Right lobe of liver (tissue), 6 donors: ENCODE measurements around the gene GID8. TPM values are rescaled to one million over a fixed set of nuclear protein-coding genes. Genes with fewer than 3 reads are reported as not detected.

Source experiments
- ATAC-seq, 4 donors: fragments of 200-7000 bp; cut with Tn5 transposase; one replicate each; pipeline ENCODE4 v1.9.1; 2020; ENCODE audit warnings: mild to moderate bottlenecking in 4 of 4, moderate library complexity in 4 of 4
- DNase-seq, 3 donors: peaks; one replicate each; pipeline ENCODE4 v3.0.0-alpha.2; 2020
- H3K27ac ChIP-seq, 3 donors: fragments of 200-600 bp; one replicate each; pipeline ENCODE4 v1.8.0; 2022
- H3K27me3 ChIP-seq, 2 donors: fragments of 200-600 bp; one replicate each; pipeline ENCODE4 v1.8.0; 2022
- H3K36me3 ChIP-seq, 4 donors: fragments of 200-600 bp; sonication (generic) in 1 of 4; one replicate each; pipeline versions ENCODE4 v1.5.1 to v1.8.0; 2017 to 2022; ENCODE audit warnings: control low read depth in 1 of 4
- H3K4me1 ChIP-seq, 4 donors: fragments of 200-600 bp; sonication (generic) in 1 of 4; one replicate each; pipeline versions ENCODE4 v1.5.1 to v1.8.0; 2017 to 2022; ENCODE audit warnings: control low read depth in 1 of 4
- H3K4me3 ChIP-seq, 3 donors: fragments of 200-600 bp; one replicate each; pipeline ENCODE4 v1.8.0; 2022
- H3K9me3 ChIP-seq, 4 donors: fragments of 200-600 bp; sonication (generic) in 1 of 4; one replicate each; pipeline versions ENCODE4 v1.5.1 to v1.8.0; 2017 to 2022; ENCODE audit warnings: control low read depth in 1 of 4
- POLR2A ChIP-seq: fragments of 450-650 bp; IDR thresholded peaks from one replicate; pipeline ENCODE4 v1.6.1; 2017; ENCODE audit warnings: antibody characterized with exemption, mild to moderate bottlenecking
- WGBS: methylation state at CpG from one replicate; pipeline ENCODE4 v1.1.6; 2018; ENCODE audit warnings: low coverage, low lambda C conversion rate; ENCODE audit not compliant: insufficient coverage; ENCODE audit errors: missing lambda C conversion rate; 5-methylcytosine and 5-hydroxymethylcytosine counted together
- intact Hi-C, 2 donors: fragments of 100-400 bp; cut with DNase I; formaldehyde crosslinking; loops; one replicate each; pipeline versions ENCODE4 v1.11.2 to v1.14.1; 2022
- total RNA-seq, 6 experiments: library from RNA; depleted of rRNA in 2 of 6; stranded (reverse); fragments of >200 nt in 2 of 6; fragmentation: NEBNext Ultra II Directional in 3 of 6; extraction: Animal tissue kit (Norgen Biotek cat#: 25700) in 3 of 6; gene quantifications; one replicate each; pipeline versions ENCODE4 v1.1.0 to v1.2.4, GENCODE V29; 2016 to 2023
- TF ChIP-seq, protein P1 (sequence below), 4 donors: fragments of 200-600 bp in 3 of 4; fragments of 450-650 bp in 1 of 4; IDR thresholded peaks; one replicate each; pipeline versions ENCODE4 v1.5.1 to v1.8.0; 2016 to 2022; ENCODE audit warnings: antibody characterized with exemption in 4 of 4, mild to moderate bottlenecking in 2 of 4
- donor health status: DM: no; HTN: yes; CAD: no.
- donor health status: DM: no; HTN: no; CAD: no.
- donor health status: DM: no; HTN: no; CAD: no.
- donor health status: DM: no; HTN: yes; CAD: no.
- donor health status: DM: no; HTN: yes; CAD: no.

The GID8 gene
- total RNA-seq, 6 experiments from 2014 or later: 12.6 to 18.9 (median 15.1) TPM

DNA sequence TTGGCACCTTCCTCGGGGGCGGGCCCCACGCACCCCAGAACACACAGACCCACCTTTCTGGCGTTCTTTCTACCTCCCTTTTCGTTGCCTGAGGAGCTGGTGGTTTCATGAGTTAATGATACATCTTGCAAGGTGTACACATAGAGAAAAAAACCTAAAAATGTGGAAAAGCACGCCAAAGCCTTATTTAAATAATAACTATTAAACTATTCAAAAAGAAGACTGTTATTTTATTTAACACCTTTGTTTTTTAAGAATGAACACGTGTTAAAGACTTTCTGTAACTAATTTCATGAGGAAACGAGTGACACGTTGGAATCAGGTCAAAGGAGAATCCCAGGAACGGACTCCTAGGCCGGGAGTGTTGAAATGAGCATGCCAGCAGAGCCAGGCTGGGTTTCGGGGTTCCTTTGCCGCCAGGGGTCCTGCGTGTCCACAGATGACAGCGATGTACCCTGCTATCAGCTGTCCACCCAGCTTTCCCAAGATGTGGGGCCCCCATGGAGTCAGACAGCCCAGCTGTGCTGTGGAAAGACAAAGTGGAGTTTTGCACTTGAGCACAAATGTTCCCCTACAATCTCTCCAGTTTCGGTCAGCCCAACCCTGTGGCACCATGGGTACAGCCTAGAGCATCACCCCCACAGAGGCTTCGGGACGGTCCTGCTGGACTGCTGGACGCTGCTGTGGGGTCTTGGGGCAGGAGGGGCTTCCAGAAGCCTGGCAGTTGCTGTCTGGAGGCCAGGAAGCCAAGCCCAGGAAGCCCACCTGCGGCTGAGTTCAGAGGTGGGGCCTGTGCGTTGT lies 30.6 kb downstream of the GID8 start:
- Histone ChIP-seq H3K36me3 (peaks cover 0 to 16% (median 6%) of the 10 kb centered on the region in 4 donors), H3K27me3 (peaks cover 0 to 10% of the 10 kb centered on the region in 2 donors), H3K27ac (peak overlapping the region in 1 of 3 donors; percentile 30), H3K9me3 (no peaks in the 10 kb centered on the region), H3K4me3 (no peak overlapping the region), H3K4me1 (peaks cover 0 to 5% (median 2%) of the 10 kb centered on the region in 4 donors)
- TF ChIP-seq, protein P1, sequence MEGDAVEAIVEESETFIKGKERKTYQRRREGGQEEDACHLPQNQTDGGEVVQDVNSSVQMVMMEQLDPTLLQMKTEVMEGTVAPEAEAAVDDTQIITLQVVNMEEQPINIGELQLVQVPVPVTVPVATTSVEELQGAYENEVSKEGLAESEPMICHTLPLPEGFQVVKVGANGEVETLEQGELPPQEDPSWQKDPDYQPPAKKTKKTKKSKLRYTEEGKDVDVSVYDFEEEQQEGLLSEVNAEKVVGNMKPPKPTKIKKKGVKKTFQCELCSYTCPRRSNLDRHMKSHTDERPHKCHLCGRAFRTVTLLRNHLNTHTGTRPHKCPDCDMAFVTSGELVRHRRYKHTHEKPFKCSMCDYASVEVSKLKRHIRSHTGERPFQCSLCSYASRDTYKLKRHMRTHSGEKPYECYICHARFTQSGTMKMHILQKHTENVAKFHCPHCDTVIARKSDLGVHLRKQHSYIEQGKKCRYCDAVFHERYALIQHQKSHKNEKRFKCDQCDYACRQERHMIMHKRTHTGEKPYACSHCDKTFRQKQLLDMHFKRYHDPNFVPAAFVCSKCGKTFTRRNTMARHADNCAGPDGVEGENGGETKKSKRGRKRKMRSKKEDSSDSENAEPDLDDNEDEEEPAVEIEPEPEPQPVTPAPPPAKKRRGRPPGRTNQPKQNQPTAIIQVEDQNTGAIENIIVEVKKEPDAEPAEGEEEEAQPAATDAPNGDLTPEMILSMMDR (IDR thresholded peaks at IDR 0.05): peak in 1 of 4 donors; percentile 6
- TF ChIP-seq POLR2A: no peak
- ATAC-seq: peak; percentile 6 to 25 (median 18)
- WGBS: 35% methylated on average over 14 of the region's 21 CpGs
- intact Hi-C loops: loop anchor here in 1 of 2 donors (10.0 kb wide), 1 partner anchor 64 kb away; no protein-coding TSS in a partner anchor
- DNase-seq: no peak

DNA sequence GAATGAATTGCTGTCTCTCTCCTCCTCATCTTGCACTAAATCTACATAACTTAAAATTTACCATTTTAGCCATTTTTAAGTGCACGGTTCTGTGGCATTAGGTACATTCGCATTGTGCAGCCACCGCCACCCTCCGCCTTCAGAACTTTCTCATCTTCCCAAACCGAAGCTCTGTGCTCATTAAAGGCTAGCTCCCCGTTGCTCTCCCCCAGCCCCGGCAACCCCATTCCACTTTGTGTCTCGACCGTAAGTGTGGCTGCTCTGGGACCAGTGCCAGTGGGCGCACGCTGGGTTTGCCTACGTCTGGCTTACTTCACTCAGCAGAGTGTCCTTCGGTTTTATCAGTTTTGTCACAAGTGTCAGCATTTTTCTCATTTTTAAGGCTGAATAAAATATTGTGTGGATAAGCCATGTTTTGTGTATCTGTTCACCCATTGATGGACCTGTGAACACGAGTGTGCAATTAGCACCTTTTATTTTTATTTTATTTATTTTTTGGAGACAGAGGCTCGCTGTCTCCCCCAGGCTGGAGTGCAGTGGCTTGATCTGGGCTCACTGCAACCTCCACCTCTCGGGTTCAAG lies 31.3 kb downstream of the GID8 start:
- intact Hi-C loops: loop anchor here in 1 of 2 donors (10.0 kb wide), 1 partner anchor 64 kb away; no protein-coding TSS in a partner anchor
- Histone ChIP-seq H3K36me3 (peaks cover 0 to 9% (median 1%) of the 10 kb centered on the region in 4 donors), H3K27me3 (peaks cover 0 to 14% of the 10 kb centered on the region in 2 donors), H3K9me3 (no peaks in the 10 kb centered on the region), H3K27ac (no peak overlapping the region), H3K4me1 (peaks cover 0 to 5% (median 2%) of the 10 kb centered on the region in 4 donors), H3K4me3 (no peak overlapping the region)
- 28% methylated on average over 12 of the region's 16 CpGs for WGBS
- no peak for TF ChIP-seq POLR2A
- TF ChIP-seq, protein P1 (IDR thresholded peaks at IDR 0.05): no peak
- no peak for DNase-seq
- ATAC-seq: peak in 2 of 4 donors; percentile 3 to 18

DNA sequence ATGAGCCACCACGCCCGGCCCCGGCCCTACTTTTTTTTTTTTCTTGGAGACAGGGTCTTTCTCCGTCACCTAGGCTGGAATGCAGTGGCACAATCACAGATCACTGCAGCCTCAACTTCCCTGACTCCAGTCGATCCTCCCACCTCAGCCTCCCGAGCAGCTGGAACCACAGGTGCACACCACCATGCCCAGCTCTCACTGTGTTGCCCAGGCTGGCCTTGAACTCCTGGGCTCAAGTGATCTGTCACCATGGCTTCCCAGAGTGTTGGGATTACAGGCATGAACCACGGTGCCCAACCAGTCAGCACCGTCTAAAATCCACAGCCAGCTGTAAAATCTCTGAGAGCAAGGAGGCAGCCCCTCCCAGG lies 32.0 kb downstream of the GID8 start:
- Histone ChIP-seq H3K36me3 (peaks cover 0 to 5% (median 0%) of the 10 kb centered on the region in 4 donors), H3K27ac (no peak overlapping the region), H3K4me1 (peaks cover 0 to 5% (median 2%) of the 10 kb centered on the region in 4 donors), H3K4me3 (no peak overlapping the region), H3K9me3 (no peaks in the 10 kb centered on the region), H3K27me3 (peaks cover 0 to 16% of the 10 kb centered on the region in 2 donors)
- 37% methylated on average over 2 of the region's 8 CpGs for WGBS
- intact Hi-C loops: loop anchor here in 1 of 2 donors (10.0 kb wide), 1 partner anchor 65 kb away; no protein-coding TSS in a partner anchor
- ATAC-seq (no peak), DNase-seq (no peak)
- no peak for TF ChIP-seq POLR2A
- TF ChIP-seq, protein P1 (IDR thresholded peaks at IDR 0.05): no peak

DNA sequence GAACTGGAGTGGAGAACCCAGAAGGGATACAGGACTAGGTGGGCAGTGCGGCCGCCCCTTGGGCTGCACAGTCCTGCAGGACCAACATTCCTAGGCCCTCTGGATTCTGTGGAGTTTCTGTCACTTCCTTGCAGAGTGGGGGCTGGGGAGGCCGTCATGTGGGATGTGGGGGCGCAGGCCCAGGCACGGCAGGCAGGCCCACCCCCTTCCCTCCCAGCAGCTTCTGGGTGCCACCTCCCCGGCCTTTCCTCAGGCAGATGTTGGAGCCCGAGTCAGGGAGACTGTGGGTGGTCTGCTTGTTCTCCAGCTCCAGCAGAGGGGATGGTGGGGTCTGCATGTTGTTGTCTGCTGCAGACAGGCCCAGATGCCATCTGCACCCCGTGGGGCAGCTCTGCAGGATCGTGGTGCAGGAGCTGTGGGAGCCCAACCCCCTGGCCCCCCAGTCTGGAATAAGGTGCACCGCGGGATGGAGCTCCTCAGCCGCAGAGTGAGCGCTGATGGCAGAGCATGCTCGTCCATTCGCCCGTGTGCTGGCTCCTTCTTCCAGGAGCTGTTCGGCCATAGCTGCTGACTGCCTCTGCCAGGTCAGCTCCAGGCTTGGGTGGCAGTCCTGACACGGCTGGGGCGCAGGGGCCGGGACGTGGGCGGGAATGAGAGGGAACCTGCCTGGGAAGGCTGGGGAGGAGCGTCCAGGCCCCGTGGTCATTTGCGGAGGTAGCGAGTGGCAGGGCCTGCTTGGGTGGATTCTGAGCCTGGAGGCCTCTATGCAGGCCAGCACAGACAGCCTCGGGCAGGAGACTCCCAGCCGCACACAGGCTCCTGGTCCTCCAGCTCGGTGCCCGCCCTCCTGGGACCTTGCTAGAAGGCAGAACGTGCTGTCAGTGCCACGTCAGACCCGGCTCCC lies 32.6 kb downstream of the GID8 start:
- Histone ChIP-seq H3K27me3 (peaks cover 0 to 16% of the 10 kb centered on the region in 2 donors), H3K4me1 (peaks cover 0 to 5% (median 2%) of the 10 kb centered on the region in 4 donors), H3K36me3 (no peaks in the 10 kb centered on the region), H3K4me3 (no peak overlapping the region), H3K9me3 (no peaks in the 10 kb centered on the region), H3K27ac (no peak overlapping the region)
- DNase-seq (no peak), ATAC-seq (peak in 1 of 4 donors; percentile 22)
- intact Hi-C loops: no loop called here
- TF ChIP-seq, protein P1 (IDR thresholded peaks at IDR 0.05): no peak
- no peak for TF ChIP-seq POLR2A
- 100% methylated on average over 1 of the region's 33 CpGs for WGBS
